Measurements from ENCODE around the gene PRELID3B.

The PRELID3B gene

GRCh38 chr20:59010321-59010994 is 32.1 kb downstream of the PRELID3B start:
- no peak for DNase-seq (ENCODE audit: low read depth in 2 of 2)

- DNase-seq (ENCODE audit: low read depth in 2 of 2), result no peak
Measured at GRCh38 chr20:59008715-59009336, 33.8 kb downstream of the PRELID3B start.

GRCh38 chr20:59007665-59008511 is 34.7 kb downstream of the PRELID3B start:
- DNase-seq (ENCODE audit: low read depth in 2 of 2), result no peak

- DNase-seq (ENCODE audit: low read depth in 2 of 2), result peak in 1 of 2 donors; percentile 48
Measured at GRCh38 chr20:59006864-59007664, 35.5 kb downstream of the PRELID3B start, which contains the start of gene CTSZ. Gene CTSZ, minus strand, starts transcription at chr20:59007254. Its CDS starts 126 bp downstream, at chr20:59007128.

- DNase-seq (ENCODE audit: low read depth in 2 of 2), result no peak
Measured at GRCh38 chr20:59006167-59006863, 36.3 kb downstream of the PRELID3B start.

- DNase-seq (ENCODE audit: low read depth in 2 of 2), result no peak
Measured at GRCh38 chr20:59005523-59006166, 36.9 kb downstream of the PRELID3B start.

GRCh38 chr20:59004763-59005522 is 37.6 kb downstream of the PRELID3B start:
- no peak for DNase-seq (ENCODE audit: low read depth in 2 of 2)

GRCh38 chr20:59004493-59004762 is 38.2 kb downstream of the PRELID3B start:
- no peak for DNase-seq (ENCODE audit: low read depth in 2 of 2)

GRCh38 chr20:59003836-59004492 is 38.6 kb downstream of the PRELID3B start:
- no peak for DNase-seq (ENCODE audit: low read depth in 2 of 2)

- no peak for DNase-seq (ENCODE audit: low read depth in 2 of 2)
Measured at GRCh38 chr20:59002874-59003399, 39.6 kb downstream of the PRELID3B start.

- DNase-seq (ENCODE audit: low read depth in 2 of 2), result no peak
Measured at GRCh38 chr20:59002388-59002787, 40.2 kb downstream of the PRELID3B start.

GRCh38 chr20:59001449-59002171 is 41.0 kb downstream of the PRELID3B start:
- no peak for DNase-seq (ENCODE audit: low read depth in 2 of 2)

- no peak for DNase-seq (ENCODE audit: low read depth in 2 of 2)
Measured at GRCh38 chr20:59001068-59001448, 41.5 kb downstream of the PRELID3B start.

- no peak for DNase-seq (ENCODE audit: low read depth in 2 of 2)
Measured at GRCh38 chr20:59000326-59000725, 42.3 kb downstream of the PRELID3B start.

- no peak for DNase-seq (ENCODE audit: low read depth in 2 of 2)
Measured at GRCh38 chr20:58998656-58999055, 43.9 kb downstream of the PRELID3B start.

GRCh38 chr20:58997141-58997770 is 45.3 kb downstream of the PRELID3B start:
- DNase-seq (ENCODE audit: low read depth in 2 of 2), result no peak

GRCh38 chr20:58996226-58996611 is 46.4 kb downstream of the PRELID3B start:
- DNase-seq (ENCODE audit: low read depth in 2 of 2), result no peak

All from stimulated activated CD4-positive, alpha-beta T cell treated with anti-CD3 and anti-CD28 coated beads, Interleukin-15, amount 100 ng/mL, for 48 hours (primary cell).